Effector CD4-positive, alpha-beta T cell (primary cell): ENCODE results near the gene JUND.
A peak's percentile ranks its signal among the peaks of the same experiment; 100 is the strongest.
"Not testable (repeated sequence)": the region's sequence is repeated elsewhere in the genome, so short reads cannot be mapped to it uniquely, and the experiment has no call there.

Source experiments
- DNase-seq: peaks from one replicate; pipeline ENCODE4 v3.0.0-alpha.2; 2020
- total RNA-seq: gene quantifications from one replicate; lab custom pipeline; 2026; lab: John Stamatoyannopoulos, UW

JUND gene
- total RNA-seq = 3,156 reads per million, percentile 100 among the genes with 10 or more reads in this experiment

GRCh38 chr19:18281082-18282020, at the start of gene JUND:
Gene JUND, minus strand, starts transcription at chr19:18281622. Its CDS starts 138 bp downstream, at chr19:18281484.
- DNase-seq = peak; percentile 97

- DNase-seq = no peak
These were observed 49.4 kb upstream of the JUND start for GRCh38 chr19:18330868-18331267.

DNA sequence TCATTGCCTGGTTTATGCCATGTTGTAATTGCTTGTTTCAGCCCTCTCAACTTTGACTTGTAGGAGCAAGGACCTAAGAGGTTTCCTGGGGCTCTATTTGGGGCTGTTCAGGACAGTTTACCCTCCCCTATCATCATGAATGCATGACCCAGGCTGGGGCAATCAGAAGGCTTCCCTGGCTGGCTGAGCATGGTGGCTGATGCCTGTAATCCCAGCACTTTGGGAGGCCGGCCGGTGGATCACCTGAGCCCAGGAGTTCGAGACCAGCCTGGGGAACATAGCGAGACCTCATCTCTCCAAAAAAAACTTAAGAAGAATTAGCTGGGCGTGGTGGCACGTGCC, 47.6 kb upstream of the JUND start:
- no peak for DNase-seq

- peak; percentile 81 for DNase-seq
These were observed 47.1 kb upstream of the JUND start for GRCh38 chr19:18328340-18329034.

DNA sequence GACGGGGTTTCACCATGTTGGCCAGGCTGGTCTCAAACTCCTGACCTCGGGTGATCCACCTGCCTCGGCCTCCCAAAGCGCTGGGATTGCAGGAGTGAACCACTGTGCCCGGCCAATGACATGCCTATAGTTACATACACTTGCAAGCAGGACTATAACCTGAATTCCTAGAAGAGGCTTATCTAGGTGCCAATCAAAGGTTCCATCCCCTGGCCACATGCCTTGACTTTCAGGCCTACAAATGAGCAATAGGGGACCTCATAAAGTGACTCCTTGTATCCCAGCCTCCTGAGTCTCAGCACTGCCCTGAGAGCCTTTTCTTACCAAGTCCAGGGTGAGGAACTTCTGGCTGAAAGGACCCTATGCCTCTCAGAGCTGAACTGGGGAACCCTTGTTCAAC, 45.4 kb upstream of the JUND start:
- no peak for DNase-seq

GRCh38 chr19:18324373-18324731, 42.9 kb upstream of the JUND start:
- not testable (repeated sequence) for DNase-seq

DNA sequence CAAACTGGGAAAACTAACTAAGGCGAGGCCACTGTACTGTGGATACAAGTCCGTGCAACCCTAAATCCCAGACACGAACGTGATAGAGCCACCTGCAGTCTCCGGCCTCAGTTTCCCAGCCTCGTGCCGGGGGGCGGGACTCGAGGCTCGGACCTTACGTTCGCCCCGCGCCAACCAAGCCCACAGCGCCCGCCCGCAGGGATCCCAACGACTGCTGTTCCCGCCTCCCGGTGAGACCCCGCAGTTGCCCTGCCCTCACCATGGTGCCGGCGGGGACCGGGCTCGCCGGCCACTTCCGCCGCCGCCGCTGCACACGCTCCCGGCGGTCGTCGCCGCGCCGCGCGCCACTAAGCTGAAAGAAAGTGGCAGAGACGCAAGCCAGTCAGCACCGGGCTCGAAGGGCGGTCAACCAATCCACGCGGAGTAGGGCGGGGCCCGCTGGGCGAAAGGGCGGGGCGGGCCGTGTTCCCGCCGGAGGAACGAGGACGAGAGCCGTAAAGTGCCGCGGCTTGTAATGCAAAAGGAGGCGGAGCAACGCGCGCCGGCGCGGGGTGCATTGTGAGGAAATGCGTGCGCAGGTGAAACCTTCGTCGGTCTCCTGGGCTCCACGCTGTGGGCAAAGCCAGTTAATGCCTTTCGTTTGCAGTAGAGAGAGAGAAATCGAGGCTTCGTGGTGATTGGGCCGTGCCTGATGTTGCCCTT, 41.5 kb upstream of the JUND start, which contains the start of gene LSM4:
Gene LSM4 (minus strand): TSS at position 318 of the 702 bp plus-strand sequence. CDS start 56 bp downstream, at position 262.
- peak; percentile 99 for DNase-seq

DNA sequence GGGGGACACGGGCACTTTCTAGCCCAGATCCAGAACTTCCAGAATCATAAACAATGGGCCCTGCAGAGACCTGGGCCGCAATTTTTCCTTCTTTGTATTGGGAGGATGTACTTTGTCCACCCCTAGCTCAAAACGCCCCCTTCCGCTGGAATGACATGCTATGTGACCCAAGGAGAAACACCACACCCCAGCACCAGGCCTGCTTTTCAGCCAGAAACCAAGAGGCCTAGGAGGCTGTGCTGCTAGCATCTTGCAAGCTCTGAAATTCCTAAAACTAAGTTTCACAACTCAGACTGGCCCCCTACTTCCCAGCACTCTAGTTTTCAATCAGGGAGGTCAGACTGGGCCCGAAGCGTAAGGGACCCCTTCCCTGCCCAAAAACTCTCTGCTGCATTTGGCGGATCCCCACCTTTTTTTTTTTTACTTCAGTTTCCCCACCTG, 40.9 kb upstream of the JUND start:
- DNase-seq = no peak

- DNase-seq = no peak
These were observed 40.3 kb upstream of the JUND start for GRCh38 chr19:18321734-18322102.

GRCh38 chr19:18320865-18321733, 39.7 kb upstream of the JUND start:
- no peak for DNase-seq

GRCh38 chr19:18319591-18320135, 38.2 kb upstream of the JUND start:
- DNase-seq = no peak

GRCh38 chr19:18317961-18318800, 36.8 kb upstream of the JUND start:
- no peak for DNase-seq

GRCh38 chr19:18313398-18313797, 32.0 kb upstream of the JUND start:
- DNase-seq = no peak

DNA sequence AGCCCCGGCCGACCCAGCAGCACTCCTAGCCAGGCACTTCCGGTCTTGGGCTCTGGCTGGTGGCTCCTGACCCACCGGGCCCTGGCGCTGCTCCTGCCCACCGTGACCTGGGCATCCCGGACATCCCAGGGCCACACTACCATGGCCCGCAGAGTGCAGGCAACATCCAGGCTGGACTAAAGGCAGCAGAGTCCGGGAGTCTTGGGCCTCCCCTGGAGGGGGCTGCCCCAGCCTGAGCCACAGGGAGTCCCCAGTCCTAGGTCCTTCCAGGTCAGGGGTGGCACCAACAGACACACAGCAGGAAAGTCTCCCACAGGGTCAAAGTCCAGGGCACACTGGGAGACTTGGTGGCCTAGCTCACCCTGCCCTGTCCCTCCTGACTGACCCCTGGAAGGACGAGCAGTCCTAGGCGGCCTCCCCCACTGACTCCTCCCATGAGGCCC, 30.7 kb upstream of the JUND start:
- DNase-seq = no peak

DNA sequence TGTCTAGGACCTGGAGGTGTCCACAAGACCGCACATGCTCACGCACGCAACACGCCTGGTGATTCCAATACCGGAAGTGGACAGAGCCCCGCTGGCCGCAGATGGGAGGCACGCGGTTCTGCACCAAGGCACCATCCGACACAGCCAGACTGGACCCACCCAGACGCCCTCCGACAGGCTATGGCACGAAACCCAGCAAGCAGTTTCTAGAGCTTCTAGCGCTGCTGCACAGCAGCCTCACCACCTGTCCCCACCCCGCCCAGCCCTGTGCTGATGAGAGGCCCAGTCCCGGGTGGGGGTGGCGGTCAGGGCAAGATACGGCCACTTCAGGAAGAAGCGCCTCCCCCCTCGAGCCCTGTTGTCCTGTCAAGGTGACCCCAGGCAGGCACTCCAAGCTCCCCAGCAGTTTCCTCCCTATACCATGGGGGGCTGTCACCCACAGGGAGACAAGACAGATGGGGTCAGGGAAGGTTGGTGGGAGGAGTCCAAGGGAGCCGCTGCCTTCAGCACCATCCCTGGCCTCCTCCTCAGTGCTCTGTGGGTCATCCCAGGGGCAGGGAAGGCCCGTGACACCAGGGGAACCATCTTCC, 30.2 kb upstream of the JUND start:
- DNase-seq = no peak

GRCh38 chr19:18310966-18311365, 29.5 kb upstream of the JUND start:
- no peak for DNase-seq

- DNase-seq = no peak
These were observed 28.9 kb upstream of the JUND start for GRCh38 chr19:18310118-18310909.

- no peak for DNase-seq
These were observed 28.2 kb upstream of the JUND start for GRCh38 chr19:18309525-18310064.

DNA sequence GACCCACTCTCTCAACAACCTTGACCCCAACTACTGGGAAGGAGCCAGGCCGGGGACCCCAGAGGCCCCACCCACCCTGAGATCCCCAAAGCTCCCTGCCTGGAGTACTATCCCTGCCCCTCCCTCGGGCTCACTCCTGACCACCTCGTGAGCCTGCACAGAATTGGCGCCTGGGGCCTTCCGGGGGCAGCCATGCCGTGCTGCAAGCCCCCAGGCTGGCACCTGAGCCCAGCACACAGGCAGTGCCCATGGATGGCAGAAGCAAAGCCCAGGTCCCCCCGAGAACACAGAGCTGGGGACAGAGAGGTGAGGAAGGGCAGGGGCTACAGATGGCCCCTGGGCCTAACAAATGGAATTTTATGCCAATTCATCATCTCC, 27.5 kb upstream of the JUND start:
- no peak for DNase-seq
